CD4-positive, alpha-beta T cell treated with Interleukin-2 at 100 ng/mL for 4 hours (primary cell): ENCODE data around the gene GBX1.

ENCODE experiments used
- DNase-seq: peaks from one replicate; pipeline ENCODE4 v3.0.0-alpha.2; 2020; ENCODE audit warnings: low spot score

GBX1 gene

GRCh38 chr7:151193203-151193978 is 25.9 kb upstream of the GBX1 start:
- no peak for DNase-seq

GRCh38 chr7:151192002-151192539 is 24.6 kb upstream of the GBX1 start:
- DNase-seq = no peak

- no peak for DNase-seq
Observed at GRCh38 chr7:151191544-151191943, 24.1 kb upstream of the GBX1 start.

- DNase-seq = no peak
Observed at GRCh38 chr7:151189038-151189437, 21.5 kb upstream of the GBX1 start.

- no peak for DNase-seq
Observed at GRCh38 chr7:151188252-151188542, 20.7 kb upstream of the GBX1 start.

GRCh38 chr7:151187409-151188251 is 20.1 kb upstream of the GBX1 start:
- no peak for DNase-seq

- DNase-seq = no peak
Observed at GRCh38 chr7:151186640-151187408, 19.3 kb upstream of the GBX1 start, which contains the start of gene ASB10. Gene ASB10 (minus strand): TSS chr7:151187250. CDS start chr7:151187130, 120 bp downstream.

GRCh38 chr7:151185762-151186639 is 18.5 kb upstream of the GBX1 start:
- DNase-seq = no peak

- DNase-seq = no peak
Observed at GRCh38 chr7:151181011-151181431, 13.5 kb upstream of the GBX1 start.

GRCh38 chr7:151179946-151180345 is 12.5 kb upstream of the GBX1 start:
- no peak for DNase-seq

- no peak for DNase-seq
Observed at GRCh38 chr7:151179287-151179860, 11.9 kb upstream of the GBX1 start.

GRCh38 chr7:151178831-151179230 is 11.3 kb upstream of the GBX1 start:
- no peak for DNase-seq

GRCh38 chr7:151178236-151178635 is 10.7 kb upstream of the GBX1 start:
- no peak for DNase-seq

- no peak for DNase-seq
Observed at GRCh38 chr7:151177310-151177709, 9.8 kb upstream of the GBX1 start.

GRCh38 chr7:151176401-151176800 is 8.9 kb upstream of the GBX1 start:
- DNase-seq = no peak

GRCh38 chr7:151175793-151176311 is 8.4 kb upstream of the GBX1 start:
- DNase-seq = no peak

- no peak for DNase-seq
Observed at GRCh38 chr7:151175047-151175792, 7.7 kb upstream of the GBX1 start.

GRCh38 chr7:151174246-151175046 is 7.0 kb upstream of the GBX1 start:
- no peak for DNase-seq
